ENCODE results near the gene HYLS1.
"Not testable (repeated sequence)": the region's sequence is repeated elsewhere in the genome, so short reads cannot be mapped to it uniquely, and the experiment has no call there.

Gene HYLS1

GRCh38 chr11:125887373-125888324 is at the start of gene HYLS1:
Gene HYLS1, plus strand, starts transcription at chr11:125887668. Its CDS starts 11,701 bp downstream, at chr11:125899369.
- DNase-seq (ENCODE audit: low read depth, low spot score): peak; percentile 94

- DNase-seq (ENCODE audit: low read depth, low spot score): no peak
These were observed 45.0 kb upstream of the HYLS1 start for GRCh38 chr11:125842321-125842948.

GRCh38 chr11:125846188-125846587 is 41.3 kb upstream of the HYLS1 start:
- DNase-seq (ENCODE audit: low read depth, low spot score): no peak

- not testable (repeated sequence) for DNase-seq (ENCODE audit: low read depth, low spot score)
These were observed 29.8 kb upstream of the HYLS1 start for GRCh38 chr11:125857670-125858069.

GRCh38 chr11:125862786-125863185 is 24.7 kb upstream of the HYLS1 start:
- DNase-seq (ENCODE audit: low read depth, low spot score): not testable (repeated sequence)

GRCh38 chr11:125865354-125865753 is 22.1 kb upstream of the HYLS1 start:
- not testable (repeated sequence) for DNase-seq (ENCODE audit: low read depth, low spot score)

- no peak for DNase-seq (ENCODE audit: low read depth, low spot score)
These were observed 17.9 kb upstream of the HYLS1 start for GRCh38 chr11:125869521-125869920.

GRCh38 chr11:125871391-125872137 is 15.9 kb upstream of the HYLS1 start:
- no peak for DNase-seq (ENCODE audit: low read depth, low spot score)

- DNase-seq (ENCODE audit: low read depth, low spot score): no peak
These were observed 15.4 kb upstream of the HYLS1 start for GRCh38 chr11:125872138-125872491.

GRCh38 chr11:125873881-125874555 is 13.4 kb upstream of the HYLS1 start:
- no peak for DNase-seq (ENCODE audit: low read depth, low spot score)

- DNase-seq (ENCODE audit: low read depth, low spot score): peak; percentile 24
These were observed 12.8 kb upstream of the HYLS1 start for GRCh38 chr11:125874556-125875124.

GRCh38 chr11:125881291-125881690 is 6.2 kb upstream of the HYLS1 start:
- no peak for DNase-seq (ENCODE audit: low read depth, low spot score)

GRCh38 chr11:125883375-125883774 is 4.1 kb upstream of the HYLS1 start:
- no peak for DNase-seq (ENCODE audit: low read depth, low spot score)

- no peak for DNase-seq (ENCODE audit: low read depth, low spot score)
These were observed 483 bp upstream of the HYLS1 start for GRCh38 chr11:125886997-125887372.

GRCh38 chr11:125890447-125891100 is 3.1 kb downstream of the HYLS1 start:
- DNase-seq (ENCODE audit: low read depth, low spot score): no peak

- DNase-seq (ENCODE audit: low read depth, low spot score): no peak
These were observed 4.6 kb downstream of the HYLS1 start for GRCh38 chr11:125892071-125892470.

- DNase-seq (ENCODE audit: low read depth, low spot score): no peak
These were observed 5.5 kb downstream of the HYLS1 start for GRCh38 chr11:125892994-125893393.

- no peak for DNase-seq (ENCODE audit: low read depth, low spot score)
These were observed 14.4 kb downstream of the HYLS1 start for GRCh38 chr11:125901872-125902271.

GRCh38 chr11:125902277-125902926 is 14.9 kb downstream of the HYLS1 start:
- DNase-seq (ENCODE audit: low read depth, low spot score): no peak
